GM21528 (cell line): ENCODE measurements around the gene PRR12.

Experiments used
- ATAC-seq: cut with Tn5 transposase; IDR thresholded peaks from one replicate; pipeline ENCODE4 v1.9.1; 2021; ENCODE audit warnings: mild to moderate bottlenecking, moderate library complexity; ENCODE audit not compliant: unreplicated experiment, low FRiP score

The PRR12 gene

DNA sequence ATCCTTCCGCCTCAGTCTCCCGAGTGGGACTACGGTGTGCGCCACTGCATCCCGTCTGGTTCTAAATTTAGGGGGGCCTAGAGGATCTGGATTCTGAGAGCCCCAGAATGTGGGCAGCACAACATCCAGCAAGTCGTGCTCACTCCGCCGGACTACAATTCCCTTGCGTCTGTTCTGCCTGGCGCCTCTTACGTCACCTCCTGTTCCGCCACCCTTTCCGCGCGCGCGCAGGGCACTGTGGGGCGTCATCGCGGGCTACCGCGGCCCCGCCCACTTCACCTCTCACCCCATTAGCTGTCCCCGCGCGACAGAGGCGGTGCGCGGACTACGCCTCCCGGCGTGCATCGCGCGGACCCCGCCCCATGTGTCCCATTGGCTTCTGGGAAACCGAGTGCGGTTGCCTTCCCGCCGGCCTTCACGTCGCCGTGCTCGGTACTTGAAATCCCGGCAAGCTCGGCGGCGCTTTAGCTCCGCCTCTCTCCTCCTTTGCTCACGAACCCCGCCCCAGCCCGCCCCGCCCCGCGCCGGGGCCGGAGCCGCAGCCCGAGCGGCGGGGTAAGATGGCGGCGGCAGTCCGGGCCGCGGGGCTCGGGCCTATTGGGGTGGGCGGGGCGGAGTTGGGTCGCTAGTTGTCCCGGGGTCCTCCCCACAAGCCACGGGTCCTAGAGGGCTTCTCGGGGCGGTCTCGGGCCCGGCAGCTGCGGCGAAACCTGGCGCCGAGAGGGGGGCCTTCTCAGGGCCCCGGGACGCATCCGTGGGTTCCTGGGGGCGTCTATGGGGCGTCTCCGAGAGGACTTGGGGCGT, 50.9 kb downstream of the PRR12 start, which contains the start of gene SCAF1:
TSS of gene SCAF1 (plus strand) at position 522 of the 804 bp plus-strand sequence. CDS start 2,818 bp downstream, outside the sequence.
- peak; percentile 56 for ATAC-seq

DNA sequence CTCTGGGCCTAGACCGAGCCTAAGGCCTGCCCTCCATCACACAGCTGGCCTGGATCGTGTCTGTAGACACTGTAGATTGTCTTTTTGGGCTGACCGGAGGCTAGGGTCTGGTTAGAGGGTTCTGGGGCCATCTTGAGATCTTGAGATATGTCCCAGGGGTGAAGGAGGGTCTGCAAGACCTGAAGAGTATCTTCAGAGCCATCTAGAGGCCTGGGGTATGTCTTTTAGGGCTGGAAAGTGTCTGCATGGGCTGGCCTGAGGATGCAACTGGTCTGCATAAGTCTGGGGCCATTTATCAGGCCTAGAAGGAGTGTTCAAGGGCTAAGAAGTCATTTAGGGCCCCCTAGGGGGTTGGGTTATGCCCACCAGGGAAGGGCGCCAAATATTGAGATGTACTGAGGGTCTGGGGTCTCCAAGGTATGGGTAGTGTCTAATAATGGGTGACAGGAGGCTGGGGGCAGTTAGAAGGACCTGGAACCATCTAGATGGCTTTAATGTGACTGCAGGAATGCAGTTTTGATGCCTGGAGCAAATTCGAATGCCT, 51.6 kb downstream of the PRR12 start:
- ATAC-seq, result no peak

DNA sequence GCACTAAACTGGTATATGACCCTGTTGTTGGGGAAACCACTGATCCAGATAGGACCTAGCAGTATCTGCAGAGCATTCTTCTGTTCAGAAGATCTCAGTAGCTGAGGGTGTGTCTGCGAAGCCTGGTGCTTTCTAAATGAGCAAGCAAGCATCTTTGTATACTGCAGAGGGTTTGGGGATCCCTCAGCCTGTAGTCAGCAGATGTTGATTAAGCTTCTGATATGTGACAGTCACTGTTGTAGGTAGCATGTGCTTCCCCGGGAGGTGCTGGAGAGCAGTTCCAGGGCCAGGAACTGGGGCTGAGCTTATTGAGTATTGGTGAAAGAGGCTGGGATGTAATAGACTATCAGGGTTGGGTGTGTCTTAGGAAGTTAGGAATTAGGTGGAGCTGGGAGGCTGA, 52.5 kb downstream of the PRR12 start:
- no peak for ATAC-seq

DNA sequence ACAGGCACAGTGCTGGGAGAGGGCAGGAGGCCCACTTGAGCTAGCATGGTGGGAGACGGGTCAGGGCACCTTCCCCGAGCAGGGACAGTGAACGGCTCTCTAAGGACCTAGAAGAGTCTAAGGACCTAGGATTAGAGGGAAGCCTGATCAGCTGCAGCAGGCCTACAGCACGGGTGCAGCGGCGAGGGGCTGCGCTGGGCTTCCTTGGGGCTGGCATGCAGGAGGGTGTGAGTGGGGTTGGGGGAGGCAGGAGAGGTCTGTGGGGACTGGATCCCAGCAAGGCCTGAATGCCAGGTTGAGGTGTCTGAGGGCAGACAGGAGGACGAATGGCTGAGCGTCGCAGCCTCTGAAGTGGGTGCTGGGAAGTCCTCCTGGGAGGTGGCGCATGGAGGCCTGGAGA, 54.6 kb downstream of the PRR12 start:
- no peak for ATAC-seq

DNA sequence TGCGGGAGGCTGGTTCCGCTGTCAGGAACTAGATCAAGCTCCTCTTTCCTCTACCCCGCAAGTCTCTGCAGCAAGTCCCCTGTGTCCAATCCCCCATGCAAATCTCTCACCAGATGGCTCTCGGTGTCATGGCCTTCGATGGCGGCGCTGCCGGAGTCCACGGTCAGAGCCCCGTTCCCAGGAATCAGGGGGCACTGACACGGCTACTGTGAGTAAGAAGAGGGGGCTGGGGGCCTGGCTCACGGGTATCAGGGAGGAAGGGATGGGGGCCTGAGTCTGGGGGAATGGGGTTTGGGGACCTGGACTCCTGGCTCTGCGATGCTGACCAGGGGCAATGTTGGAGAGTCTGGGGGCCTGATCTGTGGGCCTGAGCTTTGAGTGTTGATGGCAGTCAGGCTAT, 55.0 kb downstream of the PRR12 start:
- no peak for ATAC-seq

DNA sequence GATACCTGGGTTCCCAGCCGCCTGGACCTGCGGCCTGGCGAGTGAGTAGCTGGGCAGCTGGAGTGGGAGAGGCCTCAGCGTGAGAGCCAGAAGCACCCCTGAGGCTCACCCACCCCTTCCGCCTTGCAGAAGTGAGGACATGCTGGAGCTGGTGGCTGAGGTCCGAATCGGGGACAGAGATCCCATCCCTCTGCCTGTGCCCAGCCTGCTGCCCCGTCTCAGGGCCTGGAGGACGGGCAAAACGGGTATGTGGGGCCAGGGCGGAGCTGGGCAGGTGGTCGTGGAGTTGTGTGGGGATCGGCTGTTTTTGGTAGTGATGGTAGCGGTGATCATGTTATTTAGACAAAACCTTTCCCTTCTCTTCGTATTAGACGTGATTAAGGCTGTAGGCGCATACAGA, 55.6 kb downstream of the PRR12 start:
- no peak for ATAC-seq

DNA sequence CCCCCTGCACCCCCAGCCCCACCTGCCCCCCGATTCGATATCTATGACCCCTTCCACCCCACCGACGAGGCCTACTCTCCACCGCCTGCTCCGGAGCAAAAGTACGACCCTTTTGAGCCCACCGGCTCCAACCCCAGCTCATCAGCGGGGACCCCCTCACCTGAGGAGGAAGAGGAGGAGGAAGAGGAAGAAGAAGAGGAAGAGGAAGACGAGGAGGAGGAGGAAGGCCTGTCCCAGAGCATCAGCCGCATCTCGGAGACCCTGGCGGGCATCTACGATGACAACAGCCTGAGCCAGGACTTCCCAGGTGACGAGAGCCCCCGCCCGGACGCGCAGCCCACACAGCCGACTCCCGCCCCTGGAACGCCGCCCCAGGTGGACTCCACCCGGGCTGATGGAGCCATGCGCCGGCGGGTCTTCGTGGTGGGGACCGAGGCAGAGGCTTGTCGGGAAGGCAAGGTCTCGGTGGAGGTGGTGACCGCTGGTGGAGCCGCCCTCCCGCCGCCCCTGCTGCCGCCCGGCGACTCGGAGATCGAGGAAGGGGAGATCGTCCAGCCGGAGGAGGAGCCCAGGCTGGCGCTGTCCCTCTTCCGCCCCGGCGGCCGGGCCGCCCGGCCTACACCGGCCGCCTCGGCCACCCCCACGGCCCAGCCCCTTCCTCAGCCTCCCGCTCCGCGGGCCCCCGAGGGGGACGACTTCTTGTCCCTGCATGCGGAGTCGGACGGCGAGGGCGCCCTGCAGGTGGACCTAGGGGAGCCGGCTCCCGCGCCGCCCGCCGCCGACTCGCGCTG, 60.2 kb downstream of the PRR12 start:
- ATAC-seq, result no peak

DNA sequence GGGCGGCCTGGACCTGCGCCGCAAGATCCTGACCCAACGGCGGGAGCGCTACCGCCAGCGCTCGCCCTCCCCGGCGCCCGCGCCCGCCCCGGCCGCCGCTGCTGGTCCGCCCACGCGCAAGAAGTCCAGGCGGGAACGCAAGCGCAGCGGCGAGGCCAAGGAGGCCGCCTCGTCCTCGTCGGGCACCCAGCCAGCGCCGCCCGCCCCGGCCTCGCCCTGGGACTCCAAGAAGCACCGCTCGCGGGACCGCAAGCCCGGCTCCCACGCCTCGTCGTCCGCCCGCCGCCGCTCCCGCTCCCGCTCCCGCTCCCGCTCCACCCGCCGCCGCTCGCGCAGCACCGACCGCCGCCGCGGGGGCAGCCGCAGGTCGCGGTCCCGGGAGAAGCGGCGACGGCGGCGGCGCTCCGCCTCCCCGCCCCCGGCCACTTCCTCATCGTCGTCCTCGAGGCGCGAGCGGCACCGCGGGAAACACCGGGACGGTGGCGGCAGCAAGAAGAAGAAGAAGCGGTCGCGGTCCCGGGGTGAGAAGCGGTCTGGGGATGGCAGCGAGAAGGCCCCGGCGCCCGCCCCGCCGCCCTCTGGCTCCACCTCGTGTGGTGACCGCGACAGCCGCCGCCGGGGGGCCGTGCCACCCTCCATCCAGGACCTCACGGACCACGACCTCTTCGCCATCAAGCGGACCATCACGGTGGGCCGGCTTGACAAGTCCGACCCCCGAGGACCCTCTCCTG, 61.0 kb downstream of the PRR12 start:
- ATAC-seq, result no peak

DNA sequence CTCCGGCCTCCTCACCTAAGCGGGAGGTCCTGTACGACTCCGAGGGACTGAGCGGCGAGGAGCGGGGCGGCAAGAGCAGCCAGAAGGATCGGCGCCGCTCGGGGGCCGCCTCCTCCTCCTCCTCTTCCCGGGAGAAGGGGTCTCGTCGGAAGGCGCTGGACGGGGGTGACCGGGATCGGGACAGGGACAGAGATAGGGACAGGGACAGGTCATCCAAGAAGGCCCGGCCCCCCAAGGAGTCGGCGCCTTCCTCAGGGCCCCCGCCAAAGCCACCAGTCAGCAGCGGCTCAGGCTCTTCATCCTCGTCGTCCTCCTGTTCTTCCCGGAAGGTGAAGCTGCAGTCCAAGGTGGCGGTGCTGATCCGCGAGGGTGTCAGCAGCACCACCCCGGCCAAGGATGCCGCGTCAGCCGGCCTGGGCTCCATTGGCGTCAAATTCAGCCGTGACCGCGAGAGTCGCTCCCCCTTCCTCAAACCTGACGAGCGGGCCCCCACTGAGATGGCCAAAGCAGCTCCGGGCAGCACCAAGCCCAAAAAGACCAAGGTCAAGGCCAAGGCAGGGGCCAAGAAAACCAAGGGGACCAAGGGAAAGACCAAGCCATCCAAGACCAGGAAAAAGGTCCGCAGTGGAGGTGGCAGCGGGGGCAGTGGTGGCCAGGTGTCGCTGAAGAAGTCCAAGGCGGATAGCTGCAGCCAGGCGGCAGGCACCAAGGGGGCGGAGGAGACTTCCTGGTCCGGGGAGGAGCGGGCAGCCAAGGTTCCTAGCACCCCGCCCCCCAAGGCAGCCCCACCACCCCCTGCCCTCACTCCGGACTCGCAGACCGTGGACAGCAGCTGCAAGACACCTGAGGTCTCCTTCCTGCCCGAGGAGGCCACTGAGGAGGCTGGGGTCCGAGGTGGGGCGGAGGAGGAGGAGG, 61.8 kb downstream of the PRR12 start:
- no peak for ATAC-seq

DNA sequence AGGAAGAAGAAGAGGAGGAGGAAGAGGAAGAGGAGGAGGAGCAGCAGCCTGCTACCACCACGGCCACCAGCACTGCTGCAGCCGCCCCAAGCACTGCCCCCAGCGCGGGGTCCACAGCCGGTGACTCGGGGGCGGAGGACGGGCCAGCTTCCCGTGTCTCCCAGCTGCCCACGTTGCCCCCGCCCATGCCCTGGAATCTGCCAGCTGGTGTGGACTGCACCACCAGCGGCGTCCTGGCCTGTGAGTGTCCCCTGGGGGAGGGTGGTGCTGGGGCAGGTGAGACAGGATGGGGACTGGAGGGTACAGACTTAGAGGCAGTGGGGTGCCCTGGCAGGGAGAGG, 62.5 kb downstream of the PRR12 start:
- no peak for ATAC-seq

DNA sequence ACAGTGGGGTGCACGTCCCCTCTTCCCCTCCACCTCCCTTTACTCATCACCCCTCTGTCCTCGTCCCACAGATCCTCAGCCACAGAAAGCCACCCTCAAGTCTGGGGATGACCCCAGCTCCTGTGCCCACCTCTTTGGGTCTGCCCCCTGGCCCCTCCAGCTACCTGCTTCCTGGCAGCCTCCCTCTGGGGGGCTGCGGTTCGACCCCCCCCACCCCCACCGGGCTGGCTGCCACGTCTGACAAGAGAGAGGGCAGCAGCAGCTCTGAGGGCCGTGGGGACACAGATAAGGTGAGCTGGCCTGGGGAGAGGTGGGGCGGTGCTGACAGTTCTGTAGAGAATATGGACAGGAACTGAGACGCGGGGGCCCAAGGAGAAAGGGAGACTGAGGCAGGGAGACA, 63.6 kb downstream of the PRR12 start:
- ATAC-seq, result no peak

DNA sequence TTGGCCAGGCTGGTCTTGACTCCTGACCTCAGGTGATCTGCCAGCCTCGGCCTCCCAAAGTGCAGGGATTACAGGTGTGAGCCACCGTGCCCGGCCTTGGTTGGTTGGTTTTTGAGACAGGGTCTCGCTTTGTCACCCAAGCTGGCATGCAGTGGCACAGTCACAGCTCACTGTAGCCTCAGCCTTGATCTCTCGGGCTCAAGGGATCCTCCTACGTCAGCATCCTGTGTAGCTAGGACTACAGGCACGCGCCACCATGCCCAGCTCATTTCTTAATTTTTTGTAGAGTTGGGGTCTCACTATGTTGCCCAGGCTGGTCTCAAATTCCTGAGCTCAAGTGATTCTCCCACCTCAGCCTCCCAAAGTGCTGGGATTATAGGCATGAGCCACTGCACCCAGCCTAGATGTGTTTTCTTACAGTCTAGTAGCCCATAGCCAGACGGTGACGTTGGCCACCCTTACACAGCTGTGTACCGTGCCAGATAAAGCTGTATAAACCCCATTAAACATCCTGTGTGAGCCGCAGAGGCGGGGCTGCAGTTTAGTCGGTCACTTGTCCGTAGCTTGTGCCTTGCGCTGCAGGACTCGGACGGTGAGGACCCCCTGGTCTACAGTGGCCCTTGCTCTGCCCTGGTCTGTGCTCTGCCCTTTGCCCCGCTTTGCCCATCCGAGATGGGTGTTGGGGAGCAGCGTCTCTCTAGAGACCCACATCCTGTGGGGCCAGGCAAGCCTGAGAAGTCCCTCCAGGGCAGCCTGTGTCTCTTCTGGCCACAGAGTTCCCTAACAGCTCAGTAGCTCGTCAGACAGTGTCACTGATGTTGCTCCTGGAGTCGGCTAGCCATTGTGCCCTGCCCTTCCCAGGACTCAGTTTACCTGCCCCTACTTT, 64.8 kb downstream of the PRR12 start:
- ATAC-seq, result no peak

DNA sequence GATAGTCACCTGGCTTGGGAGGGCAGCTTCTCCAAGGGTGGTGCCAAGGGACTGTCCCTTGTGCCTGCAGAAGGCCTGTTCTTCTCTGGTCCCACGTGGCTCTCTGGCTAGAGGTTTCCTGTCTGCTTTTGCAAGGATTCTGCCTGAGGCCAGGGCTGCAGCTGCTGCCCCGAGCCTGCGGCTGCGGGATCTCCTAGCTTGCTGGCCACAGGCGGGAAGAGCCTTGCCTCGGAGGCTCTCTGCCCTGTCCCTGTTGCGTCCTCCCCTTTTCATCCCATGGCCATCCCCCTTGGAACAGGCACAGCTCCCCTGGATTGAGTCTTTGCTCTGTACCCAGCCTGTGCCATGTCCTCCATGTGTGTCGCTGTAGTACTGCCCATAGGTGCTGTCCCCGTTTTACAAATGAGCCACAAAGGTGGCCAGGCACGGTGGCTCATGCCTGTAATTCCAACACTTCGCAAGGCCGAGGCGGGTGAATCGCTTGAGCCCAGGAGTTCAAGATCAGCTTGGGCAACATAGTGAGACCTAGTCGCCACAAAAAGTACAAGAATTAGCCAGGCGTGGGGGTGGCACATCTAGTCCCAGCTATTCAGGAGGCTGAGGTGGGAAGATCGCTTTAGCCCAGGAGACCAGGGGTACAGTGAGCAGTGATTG, 65.6 kb downstream of the PRR12 start:
- no peak for ATAC-seq

DNA sequence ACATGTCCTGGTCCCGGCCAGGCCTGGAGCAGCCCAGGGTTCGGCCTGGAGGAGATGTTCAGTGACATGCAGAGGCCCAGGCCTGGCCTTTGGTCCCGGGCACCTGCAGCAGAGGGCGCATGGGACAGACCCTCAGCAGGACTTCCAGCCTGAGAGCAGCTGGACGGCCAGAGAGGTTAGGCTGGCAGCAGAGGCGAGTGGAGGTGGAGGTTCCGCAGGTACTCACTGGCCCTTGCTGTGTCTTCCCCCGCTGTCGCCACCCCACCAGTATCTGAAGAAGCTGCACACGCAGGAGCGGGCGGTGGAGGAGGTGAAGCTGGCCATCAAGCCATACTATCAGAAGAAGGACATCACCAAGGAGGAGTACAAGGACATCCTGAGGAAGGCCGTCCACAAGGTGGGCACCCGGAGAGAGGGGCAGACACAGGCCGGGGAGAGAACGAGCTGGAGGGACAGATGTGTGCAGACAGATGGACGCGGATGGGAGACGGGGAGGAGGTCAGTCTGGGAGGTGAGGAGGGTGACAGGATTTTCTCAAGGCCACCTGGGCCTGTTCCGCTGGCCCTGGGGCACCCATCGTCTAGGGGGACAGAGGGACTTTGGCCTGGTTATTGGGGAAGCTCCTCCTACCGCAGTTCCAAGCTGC, 66.6 kb downstream of the PRR12 start:
- no peak for ATAC-seq

DNA sequence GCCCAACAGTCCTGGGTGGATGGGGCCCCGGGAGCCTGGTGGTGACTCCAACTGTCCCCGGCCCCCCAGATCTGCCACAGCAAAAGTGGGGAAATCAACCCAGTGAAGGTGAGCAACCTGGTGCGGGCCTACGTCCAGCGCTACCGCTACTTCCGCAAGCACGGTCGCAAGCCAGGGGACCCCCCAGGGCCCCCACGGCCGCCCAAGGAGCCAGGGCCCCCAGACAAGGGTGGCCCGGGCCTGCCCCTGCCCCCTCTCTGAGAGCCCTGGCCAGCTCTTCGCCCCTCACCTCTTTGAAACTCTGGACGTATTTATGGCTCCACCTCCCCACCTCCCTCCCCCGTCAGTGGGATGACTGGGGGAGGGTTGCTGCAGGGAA, 67.1 kb downstream of the PRR12 start:
- no peak for ATAC-seq

DNA sequence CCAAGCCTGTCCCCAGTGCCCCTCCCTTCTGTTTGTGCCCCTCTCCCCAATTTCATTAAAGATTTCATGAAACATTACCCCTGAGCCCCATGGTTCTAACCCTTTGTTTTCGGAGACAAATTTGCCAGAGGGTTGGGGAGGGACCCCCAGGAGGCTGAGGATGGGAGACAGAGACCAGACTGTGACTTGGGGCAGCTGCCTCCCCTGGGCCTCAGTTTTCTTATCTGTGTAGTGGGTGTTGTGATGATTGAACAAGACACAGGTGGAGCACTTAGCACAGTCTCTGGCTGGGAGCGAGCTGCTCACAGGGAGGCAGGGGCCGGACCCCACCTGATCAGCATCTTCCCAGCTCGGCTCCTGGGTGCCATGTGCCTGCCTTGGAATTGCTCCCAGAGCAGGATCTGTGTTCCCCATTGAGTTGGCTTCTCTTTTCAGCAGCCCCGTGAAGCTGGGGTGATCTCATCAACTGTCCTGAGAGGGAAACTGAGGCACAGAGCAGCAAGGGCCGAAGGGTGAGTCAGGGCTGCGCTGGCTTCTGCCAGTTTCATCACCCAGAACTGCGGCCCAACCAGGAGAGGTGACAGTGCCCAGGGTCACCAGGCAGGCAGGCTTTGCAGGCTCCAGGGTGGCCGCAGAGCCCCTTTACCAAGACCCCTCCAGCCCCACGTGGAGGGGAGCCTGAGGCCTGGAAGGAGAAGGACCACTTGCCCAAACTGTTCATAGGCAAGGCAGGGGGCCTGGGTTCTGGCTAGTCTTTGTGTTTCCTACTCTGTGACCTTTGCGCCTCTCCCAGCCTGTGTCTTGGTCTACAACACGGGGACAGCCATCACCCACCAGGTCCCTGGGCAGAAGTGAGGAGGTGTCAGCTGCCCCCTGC, 67.8 kb downstream of the PRR12 start:
- ATAC-seq, result no peak

DNA sequence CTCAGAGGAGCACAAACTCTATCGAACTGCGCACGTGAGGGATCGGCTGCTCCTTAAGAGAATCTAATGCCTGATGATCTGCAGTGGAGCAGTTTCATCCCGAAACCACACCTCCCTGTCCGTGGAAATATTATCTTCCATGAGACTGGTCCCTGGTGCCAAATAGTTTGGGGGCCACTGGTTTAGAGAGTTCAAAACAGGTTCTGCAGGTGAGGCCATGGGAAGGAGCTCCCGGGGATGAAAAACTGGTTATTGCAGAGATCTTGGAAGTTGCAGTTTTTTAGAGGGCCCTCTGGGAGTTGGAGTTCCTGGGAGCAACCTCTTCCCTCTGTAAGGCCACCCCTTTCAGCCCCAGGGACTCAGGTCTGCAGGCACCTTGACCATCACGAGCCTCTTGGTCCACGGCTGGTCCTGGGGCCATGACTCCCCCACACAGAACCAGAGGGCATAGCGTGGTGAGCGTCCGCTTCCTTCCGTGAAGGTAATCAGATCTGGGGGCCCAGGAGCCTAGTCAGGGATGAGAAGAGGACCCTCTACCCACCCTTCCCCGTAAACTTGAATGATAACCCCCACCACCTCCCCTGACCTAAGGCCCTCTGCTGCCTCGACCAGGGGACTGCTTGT, 69.5 kb downstream of the PRR12 start:
- no peak for ATAC-seq
